Neural progenitor cell (in vitro differentiated cells): ENCODE measurements around the gene RNMT.

Experiments
- CTCF ChIP-seq: fragments of 200-600 bp; sonication (generic); IDR thresholded peaks from 2 replicates; pipeline ENCODE4 v1.5.1; 2017; ENCODE audit warnings: antibody characterized with exemption, mild to moderate bottlenecking
- EZH2 ChIP-seq: fragments of 200-600 bp; sonication (generic); IDR thresholded peaks from 2 replicates; pipeline ENCODE4 v1.6.1; 2017; ENCODE audit warnings: antibody characterized with exemption, mild to moderate bottlenecking, moderate library complexity

- TF ChIP-seq CTCF (no peak), EZH2 (no peak)
Measured at GRCh38 chr18:13745696-13746095, 19.2 kb downstream of the RNMT start.
